ENCODE data around the gene TWF2. TPM values are rescaled to one million over a fixed set of nuclear protein-coding genes. Genes with fewer than 3 reads are reported as not detected.

Gene TWF2
- total and polyA plus RNA-seq, 10 of the 15 experiments (the other 5 are each of a cell fraction or from before 2014, with no cell fraction given), result 0.16 to 106 (median 68.5) TPM

DNA sequence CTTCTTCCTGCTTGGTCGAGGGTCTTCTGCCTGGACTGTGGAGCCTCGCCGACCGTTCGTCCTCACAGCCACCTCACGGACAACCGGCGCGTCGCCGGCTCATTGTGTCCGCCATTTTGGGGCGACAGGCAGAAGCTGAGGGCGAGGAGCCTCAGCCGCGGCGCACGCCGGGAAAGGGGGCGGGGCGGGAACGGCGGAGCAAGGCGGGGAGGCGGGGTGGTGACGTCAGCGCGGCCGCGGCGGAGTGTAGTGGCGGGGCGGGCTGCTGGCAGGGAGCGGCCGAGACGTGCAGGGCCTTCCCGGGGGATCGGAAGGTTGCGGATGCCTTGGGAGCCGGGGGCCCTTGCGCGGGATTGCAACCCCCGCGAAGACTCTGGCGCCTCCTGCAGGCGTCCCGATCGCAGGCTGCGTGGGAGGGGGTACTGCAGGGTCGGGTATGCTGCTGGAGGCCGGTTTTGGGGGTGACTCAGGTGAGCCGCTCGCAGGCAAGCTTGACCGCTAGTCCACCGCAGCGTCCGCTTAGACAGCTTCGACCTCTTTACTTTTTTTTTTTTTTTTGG, 39.6 kb upstream of the TWF2 start, which contains the start of gene WDR82 (continued):
- no peak for TF ChIP-seq CHD1 (IDR thresholded peaks at IDR 0.05; ENCODE audit: low read depth, low read length)
- TF ChIP-seq, protein P1, sequence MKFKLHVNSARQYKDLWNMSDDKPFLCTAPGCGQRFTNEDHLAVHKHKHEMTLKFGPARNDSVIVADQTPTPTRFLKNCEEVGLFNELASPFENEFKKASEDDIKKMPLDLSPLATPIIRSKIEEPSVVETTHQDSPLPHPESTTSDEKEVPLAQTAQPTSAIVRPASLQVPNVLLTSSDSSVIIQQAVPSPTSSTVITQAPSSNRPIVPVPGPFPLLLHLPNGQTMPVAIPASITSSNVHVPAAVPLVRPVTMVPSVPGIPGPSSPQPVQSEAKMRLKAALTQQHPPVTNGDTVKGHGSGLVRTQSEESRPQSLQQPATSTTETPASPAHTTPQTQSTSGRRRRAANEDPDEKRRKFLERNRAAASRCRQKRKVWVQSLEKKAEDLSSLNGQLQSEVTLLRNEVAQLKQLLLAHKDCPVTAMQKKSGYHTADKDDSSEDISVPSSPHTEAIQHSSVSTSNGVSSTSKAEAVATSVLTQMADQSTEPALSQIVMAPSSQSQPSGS (IDR thresholded peaks at IDR 0.05; ENCODE audit: low read length), result no peak
- no peak for TF ChIP-seq NFIC (IDR thresholded peaks at IDR 0.05; ENCODE audit: low read depth, low read length)
- TF ChIP-seq NFXL1 (IDR thresholded peaks at IDR 0.05; ENCODE audit: borderline replicate concordance), result no peak
- TF ChIP-seq RBBP5 (conservative IDR thresholded peaks at IDR 0.05), result no peak
- peak; percentile 42; the same call in 1 of the 2 replicates for TF ChIP-seq BACH1 (IDR thresholded peaks at IDR 0.05; ENCODE audit: borderline replicate concordance)
- no peak for TF ChIP-seq RELA (IDR thresholded peaks at IDR 0.05; ENCODE audit: borderline replicate concordance, partially characterized antibody)
- no peak for TF ChIP-seq EP300 (IDR thresholded peaks at IDR 0.05; ENCODE audit: borderline replicate concordance in 1 of 2, control insufficient read depth in 1 of 2, low read depth in 2 of 2, low read length in 2 of 2)
- TF ChIP-seq CREM (IDR thresholded peaks at IDR 0.05; ENCODE audit: low read depth), result peak; percentile 77
- TF ChIP-seq MTA3 (IDR thresholded peaks at IDR 0.05; ENCODE audit: borderline replicate concordance, low read length), result no peak
- TF ChIP-seq, protein P2, sequence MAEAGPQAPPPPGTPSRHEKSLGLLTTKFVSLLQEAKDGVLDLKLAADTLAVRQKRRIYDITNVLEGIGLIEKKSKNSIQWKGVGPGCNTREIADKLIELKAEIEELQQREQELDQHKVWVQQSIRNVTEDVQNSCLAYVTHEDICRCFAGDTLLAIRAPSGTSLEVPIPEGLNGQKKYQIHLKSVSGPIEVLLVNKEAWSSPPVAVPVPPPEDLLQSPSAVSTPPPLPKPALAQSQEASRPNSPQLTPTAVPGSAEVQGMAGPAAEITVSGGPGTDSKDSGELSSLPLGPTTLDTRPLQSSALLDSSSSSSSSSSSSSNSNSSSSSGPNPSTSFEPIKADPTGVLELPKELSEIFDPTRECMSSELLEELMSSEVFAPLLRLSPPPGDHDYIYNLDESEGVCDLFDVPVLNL (IDR thresholded peaks at IDR 0.05; ENCODE audit: low read depth, low read length), result no peak
- peak; percentile 95 for TF ChIP-seq IKZF1 (conservative IDR thresholded peaks at IDR 0.05)
- TF ChIP-seq, protein P3, sequence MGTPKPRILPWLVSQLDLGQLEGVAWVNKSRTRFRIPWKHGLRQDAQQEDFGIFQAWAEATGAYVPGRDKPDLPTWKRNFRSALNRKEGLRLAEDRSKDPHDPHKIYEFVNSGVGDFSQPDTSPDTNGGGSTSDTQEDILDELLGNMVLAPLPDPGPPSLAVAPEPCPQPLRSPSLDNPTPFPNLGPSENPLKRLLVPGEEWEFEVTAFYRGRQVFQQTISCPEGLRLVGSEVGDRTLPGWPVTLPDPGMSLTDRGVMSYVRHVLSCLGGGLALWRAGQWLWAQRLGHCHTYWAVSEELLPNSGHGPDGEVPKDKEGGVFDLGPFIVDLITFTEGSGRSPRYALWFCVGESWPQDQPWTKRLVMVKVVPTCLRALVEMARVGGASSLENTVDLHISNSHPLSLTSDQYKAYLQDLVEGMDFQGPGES (IDR thresholded peaks at IDR 0.05), result no peak
- no peak for TF ChIP-seq NR2C2 (IDR thresholded peaks at IDR 0.05; ENCODE audit: borderline replicate concordance, control insufficient read depth, insufficient read length, low read depth)
- no peak for TF ChIP-seq ZBED1 (IDR thresholded peaks at IDR 0.05; ENCODE audit: borderline replicate concordance)
- no peak for TF ChIP-seq MEF2A (IDR thresholded peaks at IDR 0.05; ENCODE audit: insufficient read depth, low read depth, low read length)
- no peak for TF ChIP-seq NFYA (IDR thresholded peaks at IDR 0.05; ENCODE audit: borderline replicate concordance, low read depth, low read length)
- TF ChIP-seq, protein P4, sequence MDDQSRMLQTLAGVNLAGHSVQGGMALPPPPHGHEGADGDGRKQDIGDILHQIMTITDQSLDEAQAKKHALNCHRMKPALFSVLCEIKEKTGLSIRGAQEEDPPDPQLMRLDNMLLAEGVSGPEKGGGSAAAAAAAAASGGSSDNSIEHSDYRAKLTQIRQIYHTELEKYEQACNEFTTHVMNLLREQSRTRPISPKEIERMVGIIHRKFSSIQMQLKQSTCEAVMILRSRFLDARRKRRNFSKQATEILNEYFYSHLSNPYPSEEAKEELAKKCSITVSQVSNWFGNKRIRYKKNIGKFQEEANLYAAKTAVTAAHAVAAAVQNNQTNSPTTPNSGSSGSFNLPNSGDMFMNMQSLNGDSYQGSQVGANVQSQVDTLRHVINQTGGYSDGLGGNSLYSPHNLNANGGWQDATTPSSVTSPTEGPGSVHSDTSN (IDR thresholded peaks at IDR 0.05; ENCODE audit: insufficient replicate concordance, low read depth, low read length), result no peak
- TF ChIP-seq CBX5 (IDR thresholded peaks at IDR 0.05; ENCODE audit: low read depth), result no peak; the same call in 1 of the 2 replicates
- TF ChIP-seq JUND (IDR thresholded peaks at IDR 0.05; ENCODE audit: low read depth, low read length), result 0 out of 2 replicates have a peak, but pooled peaks have one; percentile 45
- TF ChIP-seq, protein P5, sequence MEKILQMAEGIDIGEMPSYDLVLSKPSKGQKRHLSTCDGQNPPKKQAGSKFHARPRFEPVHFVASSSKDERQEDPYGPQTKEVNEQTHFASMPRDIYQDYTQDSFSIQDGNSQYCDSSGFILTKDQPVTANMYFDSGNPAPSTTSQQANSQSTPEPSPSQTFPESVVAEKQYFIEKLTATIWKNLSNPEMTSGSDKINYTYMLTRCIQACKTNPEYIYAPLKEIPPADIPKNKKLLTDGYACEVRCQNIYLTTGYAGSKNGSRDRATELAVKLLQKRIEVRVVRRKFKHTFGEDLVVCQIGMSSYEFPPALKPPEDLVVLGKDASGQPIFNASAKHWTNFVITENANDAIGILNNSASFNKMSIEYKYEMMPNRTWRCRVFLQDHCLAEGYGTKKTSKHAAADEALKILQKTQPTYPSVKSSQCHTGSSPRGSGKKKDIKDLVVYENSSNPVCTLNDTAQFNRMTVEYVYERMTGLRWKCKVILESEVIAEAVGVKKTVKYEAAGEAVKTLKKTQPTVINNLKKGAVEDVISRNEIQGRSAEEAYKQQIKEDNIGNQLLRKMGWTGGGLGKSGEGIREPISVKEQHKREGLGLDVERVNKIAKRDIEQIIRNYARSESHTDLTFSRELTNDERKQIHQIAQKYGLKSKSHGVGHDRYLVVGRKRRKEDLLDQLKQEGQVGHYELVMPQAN (conservative IDR thresholded peaks at IDR 0.05), result peak; percentile 54; the same call in 1 of the 2 replicates
- peak; percentile 90; the same call in 2 of the 3 replicates for TF ChIP-seq POU2F2 (IDR thresholded peaks at IDR 0.05; ENCODE audit: borderline replicate concordance, low read depth, low read length)
- TF ChIP-seq ZNF274 (IDR thresholded peaks at IDR 0.05; ENCODE audit: insufficient read depth, insufficient read length), result no peak
- TF ChIP-seq BHLHE40 (IDR thresholded peaks at IDR 0.05; ENCODE audit: borderline replicate concordance in 1 of 2, low read depth in 2 of 2, low read length in 1 of 2), result peak in 1 of 2 experiments; percentile 71; a peak in 2 of 4 replicates

All from GM12878 (cell line).